GM12878 (cell line): Measurements from ENCODE around the gene TTC4. TPM values are rescaled to one million over a fixed set of nuclear protein-coding genes. Genes with fewer than 3 reads are reported as not detected.

Experiments
- ATAC-seq: fragments of 200-7000 bp; cut with Tn5 transposase; 3 replicates; pipeline ENCODE4 v1.9.1; 2020; ENCODE audit warnings: mild to moderate bottlenecking, moderate library complexity
- BruUV-seq: library from RNA; stranded (reverse); fragments of 400-500 nt; replicated peaks from 2 replicates; lab custom pipeline; 2021; lab: Mats Ljungman, UMichigan
- CTCF ChIA-PET: fragments of 300-600 bp; sonication (Branson Sonifier 250); formaldehyde crosslinking; extraction: SDS; loops from one replicate; lab custom pipeline; 2021; ENCODE audit warnings: inconsistent platforms; lab: Yijun Ruan, JAX
- POLR2A ChIA-PET: fragments of 350-600 bp; formaldehyde crosslinking; extraction: SDS; loops from one replicate; lab custom pipeline; 2021; ENCODE audit warnings: inconsistent platforms; lab: Charles Lee
- RAD21 ChIA-PET: fragments of 300-600 bp; sonication (Branson Sonifier 250); formaldehyde crosslinking; loops from one replicate; lab custom pipeline; 2023; ENCODE audit warnings: antibody characterized with exemption; ENCODE audit not compliant: unreplicated experiment; lab: Charles Lee
- SMC1A ChIA-PET: fragments of 300-600 bp; sonication (Branson Sonifier 250); formaldehyde crosslinking; loops from one replicate; lab custom pipeline; 2023; ENCODE audit not compliant: unreplicated experiment, uncharacterized antibody; lab: Charles Lee
- DNase-seq: peaks from one replicate; pipeline ENCODE4 v3.0.0-alpha.2; 2011; ENCODE audit warnings: low read depth, low spot score
- FAIRE-seq: peaks from 3 replicates; lab custom pipeline; 2011; peaks lifted over from hg19 to GRCh38; lab: Jason Lieb, UNC
- H2AFZ ChIP-seq: 2 replicates; pipeline ENCODE4 v1.6.0; 2011; ENCODE audit warnings: low read depth, low read length, control low read depth; ENCODE audit not compliant: control insufficient read depth
- H3K27ac ChIP-seq: 2 replicates; pipeline ENCODE4 v1.5.1; 2011; ENCODE audit warnings: control low read depth; ENCODE audit not compliant: control insufficient read depth, insufficient read depth
- H3K27me3 ChIP-seq, 2 experiments: replicated peaks in 1 of 2; 2 replicates each; pipeline versions ENCODE4 v1.6.0 to v1.6.1; 2011; ENCODE audit warnings: low read length in 1 of 2; ENCODE audit not compliant: control insufficient read depth in 2 of 2, insufficient read depth in 2 of 2
- H3K36me3 ChIP-seq, 2 experiments: 2 replicates each; pipeline ENCODE4 v1.5.1; 2011; ENCODE audit warnings: low read length in 1 of 2; ENCODE audit not compliant: control insufficient read depth in 2 of 2, insufficient read depth in 2 of 2
- H3K4me1 ChIP-seq: 2 replicates; pipeline ENCODE4 v1.6.1; 2011; ENCODE audit warnings: mild to moderate bottlenecking, low read length, moderate library complexity, mixed read lengths; ENCODE audit not compliant: control insufficient read depth, insufficient read depth
- H3K4me2 ChIP-seq: 2 replicates; pipeline ENCODE4 v1.6.0; 2011; ENCODE audit warnings: control low read depth; ENCODE audit not compliant: control insufficient read depth, insufficient read depth
- H3K4me3 ChIP-seq: fragments of 200-600 bp; sonication (generic); 2 replicates; pipeline ENCODE4 v1.5.1; 2016
- H3K79me2 ChIP-seq: 2 replicates; pipeline ENCODE4 v1.6.0; 2011; ENCODE audit warnings: low read length; ENCODE audit not compliant: control insufficient read depth, insufficient read depth
- H3K9ac ChIP-seq: 2 replicates; pipeline ENCODE4 v1.8.0; 2011; ENCODE audit warnings: low read length, control low read depth, mixed read lengths; ENCODE audit not compliant: control insufficient read depth, insufficient read depth
- H3K9me3 ChIP-seq: replicated peaks from 3 replicates; pipeline ENCODE4 v1.5.1; 2011; ENCODE audit warnings: mild to moderate bottlenecking, low read length; ENCODE audit not compliant: control insufficient read depth, insufficient read depth
- H4K20me1 ChIP-seq: 2 replicates; pipeline ENCODE4 v1.6.0; 2011; ENCODE audit not compliant: control insufficient read depth, insufficient read depth
- FOS ChIP-seq: IDR thresholded peaks from 3 replicates; pipeline ENCODE4 v1.6.1; 2011; ENCODE audit warnings: borderline replicate concordance; ENCODE audit not compliant: insufficient read length; ENCODE audit errors: extremely low read depth
- WGBS: methylation state at CpG from one replicate; pipeline ENCODE4 v1.1.6; 2016; ENCODE audit warnings: low lambda C conversion rate; ENCODE audit not compliant: insufficient replicate concordance, insufficient coverage; ENCODE audit errors: missing lambda C conversion rate; 5-methylcytosine and 5-hydroxymethylcytosine counted together
- in situ Hi-C: fragments of 300-500 bp; cut with MboI; formaldehyde crosslinking; loops from 9 replicates; pipeline ENCODE4 v1.14.3; 2018; ENCODE audit warnings: mixed read lengths
- intact Hi-C: fragments of 100-400 bp; cut with micrococcal nuclease; formaldehyde crosslinking; loops from one replicate; pipeline ENCODE4 v1.14.2; 2022; ENCODE audit not compliant: unreplicated experiment
- polyA plus RNA-seq, 11 experiments: library from polyadenylated mRNA; depleted of rRNA in 4 of 11; unstranded in 6 of 11; stranded (reverse) in 5 of 11; fragments of >200 nt; fragmentation: Nextera tagmentation in 4 of 11; fragmentation: Illumina TruSeq in 1 of 11; extraction: Ambion mirVana in 4 of 11; extraction: Trizol in 1 of 11; gene quantifications; 1 replicate in 1 of 11; 2 replicates in 10 of 11; pipeline versions ENCODE4 v1.2.1 to v1.2.3, GENCODE V29; 2011 to 2016; ENCODE audit warnings: inconsistent platforms in 2 of 11, missing spikeins in 2 of 11, low read depth in 1 of 11
- total RNA-seq, 4 experiments: library from RNA; depleted of rRNA in 3 of 4; stranded (reverse); fragments of >200 nt in 3 of 4; fragmentation: Illumina TruSeq in 1 of 4; extraction: Trizol in 1 of 4; gene quantifications; 2 replicates each; pipeline versions ENCODE4 v1.2.1 to v1.2.3, GENCODE V29; 2013 to 2021
- TF ChIP-seq, protein P1 (sequence below): fragments of 450-650 bp; formaldehyde crosslinking; IDR thresholded peaks from 2 replicates; pipeline ENCODE4 v1.4.0; 2022; ENCODE audit warnings: mild to moderate bottlenecking, moderate library complexity
- TF ChIP-seq, protein P2 (sequence below): IDR thresholded peaks from 2 replicates; pipeline ENCODE4 v1.6.1; 2011; ENCODE audit warnings: borderline replicate concordance, low read depth, mild to moderate bottlenecking, moderate library complexity, low read length; ENCODE audit not compliant: insufficient read depth, poor library complexity, severe bottlenecking

Gene TTC4
- total and polyA plus RNA-seq, 10 of the 15 experiments (the other 5 are each of a cell fraction or from before 2014, with no cell fraction given), result 23.4 to 50.5 (median 36.0) TPM

DNA sequence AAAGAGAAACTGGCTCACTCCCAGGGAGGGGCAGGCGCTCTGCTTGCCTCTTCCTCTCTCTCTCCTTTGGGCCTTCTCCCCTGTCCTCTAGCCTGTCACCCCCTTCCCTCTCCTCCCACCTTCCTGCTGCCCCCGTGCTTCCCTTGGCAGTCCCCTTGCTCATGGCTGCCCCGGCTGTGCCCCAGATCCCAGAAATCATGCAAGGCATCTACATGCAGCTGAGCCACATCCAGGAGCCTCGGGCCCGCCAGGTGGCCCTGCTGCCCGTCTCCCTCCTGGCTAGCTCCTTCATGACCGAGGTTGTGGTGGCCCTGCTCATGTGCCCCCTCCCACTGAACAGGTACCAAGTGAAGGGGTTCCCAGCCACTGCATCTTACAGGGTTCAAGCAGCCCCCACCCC, 36.0 kb upstream of the TTC4 start:
- H2AFZ ChIP-seq, result no peak overlapping the region
- BruUV-seq, result no TSS peak
- no peak for DNase-seq
- CTCF ChIA-PET, result no interaction called here
- H3K27me3 ChIP-seq, result peaks cover 0 to 2% of the 10 kb centered on the region in 2 experiments; a peak in 1 of 4 replicates
- TF ChIP-seq, protein P1, sequence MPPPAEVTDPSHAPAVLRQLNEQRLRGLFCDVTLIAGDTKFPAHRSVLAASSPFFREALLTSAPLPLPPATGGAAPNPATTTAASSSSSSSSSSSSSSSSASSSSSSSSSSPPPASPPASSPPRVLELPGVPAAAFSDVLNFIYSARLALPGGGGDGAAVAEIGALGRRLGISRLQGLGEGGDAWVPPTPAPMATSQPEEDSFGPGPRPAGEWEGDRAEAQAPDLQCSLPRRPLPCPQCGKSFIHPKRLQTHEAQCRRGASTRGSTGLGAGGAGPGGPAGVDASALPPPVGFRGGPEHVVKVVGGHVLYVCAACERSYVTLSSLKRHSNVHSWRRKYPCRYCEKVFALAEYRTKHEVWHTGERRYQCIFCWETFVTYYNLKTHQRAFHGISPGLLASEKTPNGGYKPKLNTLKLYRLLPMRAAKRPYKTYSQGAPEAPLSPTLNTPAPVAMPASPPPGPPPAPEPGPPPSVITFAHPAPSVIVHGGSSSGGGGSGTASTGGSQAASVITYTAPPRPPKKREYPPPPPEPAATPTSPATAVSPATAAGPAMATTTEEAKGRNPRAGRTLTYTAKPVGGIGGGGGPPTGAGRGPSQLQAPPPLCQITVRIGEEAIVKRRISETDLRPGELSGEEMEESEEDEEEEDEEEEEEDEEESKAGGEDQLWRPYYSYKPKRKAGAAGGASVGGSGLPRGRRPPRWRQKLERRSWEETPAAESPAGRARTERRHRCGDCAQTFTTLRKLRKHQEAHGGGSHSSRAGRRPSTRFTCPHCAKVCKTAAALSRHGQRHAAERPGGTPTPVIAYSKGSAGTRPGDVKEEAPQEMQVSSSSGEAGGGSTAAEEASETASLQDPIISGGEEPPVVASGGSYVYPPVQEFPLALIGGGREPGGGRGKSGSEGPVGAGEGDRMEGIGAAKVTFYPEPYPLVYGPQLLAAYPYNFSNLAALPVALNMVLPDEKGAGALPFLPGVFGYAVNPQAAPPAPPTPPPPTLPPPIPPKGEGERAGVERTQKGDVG (CRISPR knock-in tag), result no peak
- no peak for TF ChIP-seq FOS
- TF ChIP-seq, protein P2, sequence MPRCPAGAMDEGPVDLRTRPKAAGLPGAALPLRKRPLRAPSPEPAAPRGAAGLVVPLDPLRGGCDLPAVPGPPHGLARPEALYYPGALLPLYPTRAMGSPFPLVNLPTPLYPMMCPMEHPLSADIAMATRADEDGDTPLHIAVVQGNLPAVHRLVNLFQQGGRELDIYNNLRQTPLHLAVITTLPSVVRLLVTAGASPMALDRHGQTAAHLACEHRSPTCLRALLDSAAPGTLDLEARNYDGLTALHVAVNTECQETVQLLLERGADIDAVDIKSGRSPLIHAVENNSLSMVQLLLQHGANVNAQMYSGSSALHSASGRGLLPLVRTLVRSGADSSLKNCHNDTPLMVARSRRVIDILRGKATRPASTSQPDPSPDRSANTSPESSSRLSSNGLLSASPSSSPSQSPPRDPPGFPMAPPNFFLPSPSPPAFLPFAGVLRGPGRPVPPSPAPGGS, result no peak
- no peaks in the 10 kb centered on the region for H3K4me1 ChIP-seq
- H4K20me1 ChIP-seq, result no peaks in the 10 kb centered on the region
- no peak for ATAC-seq
- no peaks in the 10 kb centered on the region for H3K36me3 ChIP-seq
- no peak overlapping the region for H3K4me2 ChIP-seq
- intact Hi-C loops (no loop called here), in situ Hi-C loops (no loop called here)
- POLR2A ChIA-PET, result no interaction called here
- RAD21 ChIA-PET, result no interaction called here
- FAIRE-seq, result no peak
- no peak overlapping the region for H3K4me3 ChIP-seq
- H3K9ac ChIP-seq, result no peak overlapping the region
- SMC1A ChIA-PET, result no interaction called here
- WGBS, result 10% methylated on average over 7 of the region's 7 CpGs
- H3K79me2 ChIP-seq, result no peaks in the 10 kb centered on the region
- H3K27ac ChIP-seq, result no peak overlapping the region
- H3K9me3 ChIP-seq, result no peaks in the 10 kb centered on the region
